LNCAP (cell line): ENCODE measurements around the gene DNAJC11.

Source experiments
- TF ChIP-seq, protein P1 (sequence below): fragments of 450-650 bp; IDR thresholded peaks from 2 replicates; pipeline ENCODE4 v1.5.1; 2017; ENCODE audit warnings: mild to moderate bottlenecking

The DNAJC11 gene

DNA sequence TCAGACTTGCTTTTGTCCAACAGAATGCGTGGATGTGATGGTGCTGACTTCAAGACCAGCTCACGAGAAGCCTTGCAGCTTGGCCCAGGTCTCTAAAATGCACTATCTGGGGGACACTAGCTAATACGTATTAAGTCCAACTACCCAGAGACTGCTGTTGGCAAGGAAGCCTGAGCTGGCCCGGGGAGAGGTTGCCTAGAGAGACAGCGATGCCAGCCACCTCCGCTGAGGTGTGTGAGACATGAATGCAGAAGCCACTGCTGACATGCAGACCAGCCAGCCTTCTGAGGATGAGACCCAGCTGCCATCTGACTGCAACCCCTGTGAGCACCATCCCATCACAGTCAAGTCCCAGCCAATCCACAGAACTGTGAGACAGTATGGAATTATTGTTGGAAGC is 44.5 kb downstream of the DNAJC11 start:
- TF ChIP-seq, protein P1, sequence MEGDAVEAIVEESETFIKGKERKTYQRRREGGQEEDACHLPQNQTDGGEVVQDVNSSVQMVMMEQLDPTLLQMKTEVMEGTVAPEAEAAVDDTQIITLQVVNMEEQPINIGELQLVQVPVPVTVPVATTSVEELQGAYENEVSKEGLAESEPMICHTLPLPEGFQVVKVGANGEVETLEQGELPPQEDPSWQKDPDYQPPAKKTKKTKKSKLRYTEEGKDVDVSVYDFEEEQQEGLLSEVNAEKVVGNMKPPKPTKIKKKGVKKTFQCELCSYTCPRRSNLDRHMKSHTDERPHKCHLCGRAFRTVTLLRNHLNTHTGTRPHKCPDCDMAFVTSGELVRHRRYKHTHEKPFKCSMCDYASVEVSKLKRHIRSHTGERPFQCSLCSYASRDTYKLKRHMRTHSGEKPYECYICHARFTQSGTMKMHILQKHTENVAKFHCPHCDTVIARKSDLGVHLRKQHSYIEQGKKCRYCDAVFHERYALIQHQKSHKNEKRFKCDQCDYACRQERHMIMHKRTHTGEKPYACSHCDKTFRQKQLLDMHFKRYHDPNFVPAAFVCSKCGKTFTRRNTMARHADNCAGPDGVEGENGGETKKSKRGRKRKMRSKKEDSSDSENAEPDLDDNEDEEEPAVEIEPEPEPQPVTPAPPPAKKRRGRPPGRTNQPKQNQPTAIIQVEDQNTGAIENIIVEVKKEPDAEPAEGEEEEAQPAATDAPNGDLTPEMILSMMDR, result no peak

DNA sequence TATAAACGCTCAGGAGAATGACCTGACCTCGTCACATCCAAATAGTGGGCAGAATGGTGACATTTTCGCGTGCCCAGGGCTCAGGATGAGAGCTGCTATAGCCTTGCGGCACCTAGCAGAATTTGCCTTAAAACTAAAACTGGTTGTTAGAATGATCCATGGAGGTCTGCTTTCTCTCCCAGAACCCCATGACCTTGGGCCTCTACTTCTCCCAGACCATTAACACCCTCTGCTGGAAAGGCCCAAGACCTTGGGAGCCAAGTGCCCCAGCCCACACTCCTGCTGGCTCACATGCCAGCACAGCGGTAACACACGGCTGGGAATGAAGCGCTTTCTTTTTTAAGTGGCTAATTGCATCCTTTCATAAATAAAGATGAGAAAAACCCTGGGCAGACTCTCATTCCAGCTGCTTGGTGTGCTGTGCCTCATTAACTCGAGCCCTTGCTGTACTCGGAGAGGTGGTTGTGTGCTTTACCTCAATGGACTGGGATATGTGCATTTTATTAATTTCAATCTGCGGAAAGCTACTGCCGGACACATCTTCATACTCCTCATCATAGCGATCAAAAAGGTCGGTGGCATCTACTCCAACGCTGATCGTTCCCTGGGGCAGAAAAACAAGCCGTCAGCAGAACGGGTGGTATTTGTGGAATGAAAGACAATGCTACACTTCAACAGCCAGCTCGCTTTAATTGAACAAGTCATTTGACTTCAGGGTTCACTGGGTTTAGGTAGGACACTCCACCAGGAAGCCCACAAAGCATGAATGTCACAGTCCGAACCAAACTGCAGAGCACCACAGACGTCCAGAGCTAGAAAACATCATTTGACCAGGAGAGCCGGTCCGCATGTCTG is 48.0 kb downstream of the DNAJC11 start:
- TF ChIP-seq, protein P1, result no peak

DNA sequence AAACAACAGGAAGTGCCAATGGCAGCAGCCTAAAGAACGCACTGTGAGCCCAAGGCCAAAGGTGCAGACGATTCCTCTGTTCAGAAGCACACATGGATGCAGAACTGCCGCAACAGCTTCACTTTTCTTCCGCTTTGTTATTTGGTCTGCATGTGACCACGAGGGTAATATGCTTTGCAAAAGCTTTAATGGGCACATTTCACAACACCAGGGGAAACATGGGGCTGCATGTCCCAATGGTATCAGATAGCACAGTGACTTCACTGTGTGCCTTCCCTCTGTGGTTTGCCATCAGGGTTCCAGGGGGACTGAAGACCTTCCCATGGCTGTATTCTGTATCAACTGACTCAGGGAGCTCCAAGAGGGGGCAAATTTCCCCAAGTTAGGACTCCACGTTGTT is 48.6 kb downstream of the DNAJC11 start:
- TF ChIP-seq, protein P1, result no peak

DNA sequence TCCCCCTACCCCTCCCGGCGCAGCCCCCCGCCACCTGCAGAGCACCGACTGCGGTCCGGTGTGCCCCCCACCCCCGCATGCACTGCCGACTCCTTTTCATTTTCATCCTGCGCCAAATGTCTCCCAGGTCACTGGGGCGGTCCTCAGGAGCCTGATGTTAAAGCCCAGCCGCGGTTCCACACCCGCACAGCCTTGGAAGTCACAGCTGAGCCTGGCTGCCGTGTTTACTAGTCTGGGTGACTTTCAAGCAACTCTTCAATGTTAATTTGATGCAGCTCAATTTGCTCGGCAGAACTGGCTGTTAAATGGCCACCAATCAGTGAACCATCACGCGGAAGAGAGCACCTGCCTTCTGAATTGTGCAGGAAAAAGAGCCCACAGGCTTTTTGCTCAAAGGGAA is 49.7 kb downstream of the DNAJC11 start:
- TF ChIP-seq, protein P1, result no peak

DNA sequence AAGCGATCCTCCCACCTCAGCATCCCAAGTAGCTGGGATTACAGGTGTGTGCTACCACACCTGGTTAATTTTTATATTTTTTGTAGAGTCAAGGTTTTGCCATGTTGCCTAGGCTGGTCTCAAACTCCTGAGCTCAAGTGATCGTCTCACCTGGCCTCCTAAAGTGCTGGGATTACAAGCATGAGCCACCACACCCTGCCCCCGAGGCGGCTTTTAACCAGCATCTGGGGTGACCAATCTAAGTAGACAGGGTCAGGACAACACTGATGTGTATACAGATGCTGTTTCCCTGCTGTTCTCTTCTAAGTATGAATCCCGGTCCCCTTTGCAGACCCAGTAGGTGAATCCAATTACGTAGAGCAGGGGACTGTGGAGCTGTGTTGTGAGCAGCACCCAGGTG is 53.1 kb downstream of the DNAJC11 start:
- TF ChIP-seq, protein P1, result no peak

DNA sequence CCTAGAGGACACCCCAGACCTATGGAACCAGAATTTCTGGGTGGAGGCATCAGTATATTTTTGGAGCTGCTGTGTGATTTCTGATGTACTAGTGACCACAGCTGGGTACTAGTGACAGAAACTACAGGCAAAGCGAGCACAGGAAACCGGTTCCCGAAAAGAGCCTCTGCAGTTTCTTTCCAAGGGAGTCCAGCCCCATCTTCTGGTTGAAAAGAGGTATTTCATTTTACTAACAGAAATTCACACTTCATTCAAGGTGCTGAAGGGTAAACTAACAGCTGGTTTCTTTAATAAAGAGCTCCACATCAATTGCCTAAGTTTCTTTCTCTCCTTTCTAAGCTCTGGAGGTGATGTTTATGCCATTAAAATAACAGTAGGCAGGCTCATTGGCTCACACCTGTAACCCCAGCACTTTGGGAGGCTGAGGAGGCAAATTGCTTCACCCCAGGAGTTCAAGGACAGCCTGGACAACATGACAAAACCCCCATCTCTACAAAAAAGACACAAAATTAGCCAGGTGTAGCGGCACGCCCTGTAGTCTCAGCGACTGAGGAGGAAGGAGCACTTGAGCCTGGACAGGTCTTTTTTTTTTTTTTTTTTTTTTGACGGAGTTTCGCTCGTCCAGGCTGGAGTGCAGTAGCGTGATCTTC is 55.0 kb downstream of the DNAJC11 start:
- TF ChIP-seq, protein P1, result peak; percentile 55

DNA sequence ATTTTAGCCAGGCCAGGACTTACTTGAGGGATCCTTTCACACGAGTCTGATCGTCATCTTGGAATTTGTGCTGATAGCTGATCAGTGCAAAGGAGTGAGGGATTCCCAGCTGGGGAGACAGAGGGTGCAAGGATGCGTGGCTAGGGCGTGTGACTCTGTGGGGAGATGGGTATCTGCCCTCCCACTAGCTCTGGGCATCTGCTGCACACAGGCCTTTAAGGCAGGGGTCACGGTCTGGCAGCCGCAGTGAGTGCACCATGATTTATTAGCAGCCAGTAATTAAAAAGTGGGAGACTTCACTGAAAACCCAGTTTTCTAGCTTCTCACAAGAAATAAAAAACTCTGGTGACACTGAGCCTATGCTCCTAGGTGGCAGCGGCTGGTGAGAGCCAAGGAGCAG is 56.6 kb downstream of the DNAJC11 start:
- TF ChIP-seq, protein P1, result no peak
